Cerebellar cortex (tissue), 1 donor: Measurements from ENCODE around the gene TSPAN15.
"Not testable (repeated sequence)": the region's sequence is repeated elsewhere in the genome, so short reads cannot be mapped to it uniquely, and the experiment has no call there.

Experiments
- DNase-seq: peaks from one replicate; pipeline ENCODE4 v3.0.0-alpha.2; 2015; ENCODE audit warnings: low spot score

TSPAN15 gene

GRCh38 chr10:69503001-69503895, 52.0 kb downstream of the TSPAN15 start:
- DNase-seq, result no peak

- DNase-seq, result no peak
These were observed 52.6 kb downstream of the TSPAN15 start for GRCh38 chr10:69503896-69504265.

- DNase-seq, result no peak
These were observed 53.4 kb downstream of the TSPAN15 start for GRCh38 chr10:69504576-69505250.

GRCh38 chr10:69505636-69506318, 54.5 kb downstream of the TSPAN15 start:
- DNase-seq, result no peak

- DNase-seq, result no peak
These were observed 55.2 kb downstream of the TSPAN15 start for GRCh38 chr10:69506487-69506833.

GRCh38 chr10:69506834-69507713, 55.8 kb downstream of the TSPAN15 start:
- peak; percentile 21 for DNase-seq

GRCh38 chr10:69508738-69509340, 57.6 kb downstream of the TSPAN15 start:
- no peak for DNase-seq

GRCh38 chr10:69512901-69513300, 61.6 kb downstream of the TSPAN15 start:
- no peak for DNase-seq

- DNase-seq, result no peak
These were observed 62.4 kb downstream of the TSPAN15 start for GRCh38 chr10:69513617-69514016.

- peak; percentile 86 for DNase-seq
These were observed 64.5 kb downstream of the TSPAN15 start for GRCh38 chr10:69515699-69516259.

GRCh38 chr10:69516316-69516715, 65.1 kb downstream of the TSPAN15 start:
- DNase-seq, result peak; percentile 51

GRCh38 chr10:69516796-69517195, 65.5 kb downstream of the TSPAN15 start:
- no peak for DNase-seq

- no peak for DNase-seq
These were observed 66.1 kb downstream of the TSPAN15 start for GRCh38 chr10:69517271-69517848.

GRCh38 chr10:69527961-69528360, 76.7 kb downstream of the TSPAN15 start:
- DNase-seq, result no peak

- no peak for DNase-seq
These were observed 82.4 kb downstream of the TSPAN15 start for GRCh38 chr10:69533658-69534057.

GRCh38 chr10:69536521-69536920, 85.3 kb downstream of the TSPAN15 start:
- not testable (repeated sequence) for DNase-seq

- no peak for DNase-seq
These were observed 86.2 kb downstream of the TSPAN15 start for GRCh38 chr10:69537449-69537848.

GRCh38 chr10:69538461-69538860, 87.2 kb downstream of the TSPAN15 start:
- DNase-seq, result no peak

GRCh38 chr10:69541463-69541862, 90.2 kb downstream of the TSPAN15 start:
- DNase-seq, result no peak

GRCh38 chr10:69549959-69550358, 98.7 kb downstream of the TSPAN15 start:
- DNase-seq, result no peak

GRCh38 chr10:69552268-69552667, 101.0 kb downstream of the TSPAN15 start:
- DNase-seq, result no peak
